Measurements from ENCODE around the gene EXOC6B. TPM values are rescaled to one million over a fixed set of nuclear protein-coding genes. Genes with fewer than 3 reads are reported as not detected.

The EXOC6B gene
- total RNA-seq, 1 donor from 2014 or later = 173 TPM

DNA sequence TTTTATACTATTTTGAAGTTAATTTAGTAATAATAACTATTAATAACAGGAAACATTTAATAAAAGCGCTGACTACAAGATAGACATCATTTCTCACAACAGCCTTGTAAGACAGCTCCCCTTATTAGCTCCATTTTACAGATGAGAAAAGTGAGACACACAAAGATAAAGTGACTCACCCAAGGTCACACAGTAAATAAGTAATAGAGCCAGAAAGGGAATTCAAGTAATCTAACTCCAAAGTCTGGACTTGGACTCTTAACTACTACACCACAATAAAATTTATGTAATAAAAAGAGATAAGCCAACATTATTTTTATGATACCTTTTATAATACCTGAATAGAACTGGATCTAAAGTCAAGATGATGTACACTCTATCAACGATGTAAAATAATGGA is 25.3 kb downstream of the EXOC6B start:
- no peak for DNase-seq (ENCODE audit: low spot score)
- intact Hi-C loops (cut with DNase I) = no loop called here

DNA sequence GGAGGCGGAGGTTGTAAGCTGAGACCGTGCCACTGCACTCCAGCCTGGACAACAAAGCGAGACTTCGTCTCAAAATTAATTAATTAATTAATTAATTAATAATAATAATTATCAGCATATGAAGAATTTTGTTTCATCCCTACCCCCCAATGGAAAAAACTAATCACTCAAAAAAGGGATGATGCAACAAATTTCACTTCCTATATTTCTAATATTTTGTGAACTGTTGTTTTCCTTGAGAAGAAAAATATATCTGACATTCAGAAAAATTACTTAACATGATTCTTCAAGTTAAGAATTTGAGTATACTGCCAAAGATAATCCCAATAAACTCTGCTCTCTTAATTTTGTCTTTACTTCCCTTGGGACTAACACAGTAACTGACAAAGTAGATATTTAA is 28.1 kb downstream of the EXOC6B start:
- no peak for DNase-seq (ENCODE audit: low spot score)
- intact Hi-C loops (cut with DNase I) = no loop called here

DNA sequence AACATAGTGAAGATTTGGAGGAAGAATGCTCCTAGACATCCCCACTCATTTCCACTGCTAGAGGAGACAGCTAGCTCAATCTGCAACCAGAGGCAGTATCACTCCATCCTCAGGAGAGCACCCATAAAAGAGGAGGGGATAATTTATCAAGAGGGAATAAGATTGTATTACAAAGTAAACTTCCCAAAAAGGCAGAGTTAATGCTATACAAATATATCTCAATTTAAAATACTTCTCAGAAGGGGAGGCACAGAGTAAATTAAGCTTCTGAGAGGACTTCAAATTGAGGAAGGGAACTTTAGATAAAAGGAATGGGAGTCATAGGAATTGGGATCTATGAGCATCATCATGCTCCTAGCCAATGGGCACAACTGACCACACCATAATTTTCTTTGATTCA is 29.1 kb downstream of the EXOC6B start:
- intact Hi-C loops (cut with DNase I) = no loop called here
- DNase-seq (ENCODE audit: low spot score) = no peak

DNA sequence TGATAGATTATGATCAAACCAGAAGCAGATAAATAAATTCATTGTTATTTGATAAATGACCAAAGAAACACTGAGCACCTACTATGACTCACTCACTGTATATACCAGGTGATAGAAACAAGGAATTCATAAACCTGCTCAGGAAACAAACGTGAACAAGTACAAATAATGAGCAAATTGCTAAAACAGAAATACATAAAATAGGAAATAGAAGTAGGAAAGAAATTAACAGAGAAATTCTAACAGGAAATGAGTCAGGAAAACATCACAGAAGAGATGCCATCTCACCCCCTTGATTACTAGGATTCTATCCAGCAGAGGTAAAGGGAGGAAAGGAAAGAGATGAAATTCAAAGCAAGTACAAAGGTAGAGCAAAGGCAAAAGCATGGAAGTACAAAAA is 31.3 kb downstream of the EXOC6B start:
- DNase-seq (ENCODE audit: low spot score) = no peak
- intact Hi-C loops (cut with DNase I) = loop anchor here (5.0 kb wide), 1 partner anchor 33 kb away; the partner anchor contains the start of gene EXOC6B

DNA sequence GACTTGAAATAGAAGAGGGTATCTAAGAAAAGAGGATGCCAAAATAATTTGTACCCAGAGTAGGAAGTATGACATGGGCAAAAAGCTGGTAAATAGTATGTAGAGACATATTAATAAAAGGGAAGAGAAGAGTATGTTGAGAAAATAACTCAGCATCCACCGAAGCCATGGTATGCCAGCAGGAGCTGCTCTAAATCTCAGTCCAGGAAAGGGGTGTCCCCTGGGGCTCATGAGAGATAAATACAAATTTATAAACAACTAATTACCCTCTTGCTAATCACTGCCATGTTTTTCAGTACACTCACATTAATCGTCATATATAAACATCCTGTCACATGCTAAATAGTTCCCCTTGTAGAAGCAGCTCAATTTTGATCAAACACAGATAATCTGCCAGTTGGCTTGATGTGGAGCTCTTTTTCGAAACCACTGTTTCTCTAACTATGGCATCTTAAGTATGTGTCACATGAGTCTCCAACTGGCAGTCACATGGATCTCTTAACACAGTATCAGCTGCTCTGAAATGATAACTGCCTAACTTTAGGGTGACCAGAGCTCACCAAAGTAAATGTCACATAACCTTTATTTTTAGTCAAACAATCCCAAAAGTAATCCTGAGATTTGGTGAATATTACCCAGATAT is 31.9 kb downstream of the EXOC6B start:
- intact Hi-C loops (cut with DNase I) = loop anchor here (5.0 kb wide), 1 partner anchor 33 kb away; the partner anchor contains the start of gene EXOC6B
- no peak for DNase-seq (ENCODE audit: low spot score)

DNA sequence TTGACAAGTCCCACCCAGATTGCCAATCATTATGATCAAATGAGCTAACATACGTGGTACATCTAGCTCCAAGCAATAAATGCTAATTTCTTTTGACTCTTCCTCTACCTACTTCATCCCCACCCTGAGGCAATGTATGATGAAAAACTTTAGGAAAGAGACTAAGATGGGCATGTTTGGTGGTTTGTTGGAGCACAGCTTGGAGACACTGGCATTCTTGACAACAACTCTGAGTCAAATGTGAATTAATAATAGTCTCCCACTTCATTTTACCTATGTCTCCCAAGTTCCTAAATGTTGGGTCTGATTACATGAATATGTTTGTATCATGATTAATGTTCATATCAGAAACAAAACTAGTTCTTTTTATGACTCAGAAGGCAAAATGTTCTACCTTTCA is 36.6 kb downstream of the EXOC6B start:
- DNase-seq (ENCODE audit: low spot score) = no peak
- intact Hi-C loops (cut with DNase I) = no loop called here

DNA sequence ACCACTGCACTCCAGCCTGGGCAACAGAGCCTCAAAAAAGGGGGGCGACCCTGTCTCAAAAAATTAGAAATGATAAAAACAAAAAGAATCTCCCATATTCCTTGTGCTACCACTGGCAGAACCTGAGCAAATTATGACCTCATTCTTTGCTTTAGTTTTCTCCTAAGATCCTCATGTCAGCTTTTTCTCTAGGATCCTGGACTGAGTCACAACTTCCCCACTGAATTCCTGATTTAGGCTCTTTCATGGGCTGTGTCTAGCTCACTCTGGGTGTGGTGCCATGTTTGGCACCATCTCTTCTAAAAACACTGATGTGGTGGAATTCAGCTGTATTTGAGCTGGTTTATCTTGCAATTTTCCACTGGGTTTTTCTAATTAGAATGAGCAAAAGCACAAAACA is 37.1 kb downstream of the EXOC6B start:
- intact Hi-C loops (cut with DNase I) = no loop called here

DNA sequence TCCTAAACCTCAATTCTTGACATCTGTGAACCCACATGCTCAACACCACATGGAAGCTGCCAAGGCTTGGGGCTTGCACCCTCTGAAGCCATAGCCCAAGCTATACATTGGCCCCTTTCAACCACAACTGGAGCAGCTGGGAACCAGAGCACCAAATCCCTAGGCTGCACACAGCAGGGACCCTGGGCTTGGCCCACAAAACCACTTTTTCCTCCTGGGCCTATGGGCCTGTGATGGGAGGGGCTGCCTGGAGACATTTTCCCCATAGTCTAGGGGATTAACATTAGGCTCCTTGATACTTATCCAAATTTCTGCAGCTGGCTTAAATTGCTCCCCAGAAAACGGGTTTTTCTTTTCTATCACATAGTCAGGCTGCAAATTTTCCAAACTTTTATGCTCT is 40.3 kb downstream of the EXOC6B start:
- intact Hi-C loops (cut with DNase I) = no loop called here
- no peak for DNase-seq (ENCODE audit: low spot score)

More for the DNA sequence above, 37.1 kb downstream of the EXOC6B start:
- DNase-seq (ENCODE audit: low spot score) = no peak

DNA sequence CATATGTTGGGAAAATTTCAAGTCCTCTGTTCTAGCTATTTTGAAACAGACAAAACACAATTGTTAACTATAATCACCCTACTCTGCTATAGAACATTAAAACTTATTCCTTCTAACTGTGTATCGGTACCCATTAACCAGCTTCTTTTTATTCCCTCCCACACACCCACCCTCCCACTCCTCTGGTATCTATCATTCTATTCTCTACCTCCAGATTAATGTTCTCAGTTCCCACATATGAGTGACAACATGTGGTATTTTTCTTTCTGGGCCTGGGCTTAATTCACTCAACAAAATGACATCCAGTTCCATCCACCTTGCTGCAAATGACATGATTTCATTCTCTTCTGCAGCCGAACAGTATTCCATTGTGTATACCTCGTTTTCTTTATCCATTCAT is 43.3 kb downstream of the EXOC6B start:
- intact Hi-C loops (cut with DNase I) = no loop called here
- no peak for DNase-seq (ENCODE audit: low spot score)

DNA sequence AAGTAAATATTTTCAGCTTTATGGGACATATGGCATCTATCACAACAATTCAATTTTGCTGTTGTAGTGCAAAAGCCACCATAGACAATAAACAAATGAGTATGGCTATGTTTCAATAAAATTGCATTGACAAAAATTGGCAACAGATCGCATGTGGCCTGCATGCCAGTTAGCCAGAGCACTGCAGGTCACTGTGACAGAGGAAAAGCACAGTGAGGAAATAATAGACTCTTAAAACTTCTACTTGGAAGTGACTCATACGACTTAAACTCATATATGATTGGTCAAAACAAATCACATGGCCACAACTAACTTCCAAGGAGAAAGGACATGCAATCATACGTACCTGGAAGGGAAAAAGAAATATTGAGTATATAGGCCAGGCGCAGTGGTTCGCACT is 44.4 kb downstream of the EXOC6B start:
- intact Hi-C loops (cut with DNase I) = no loop called here

DNA sequence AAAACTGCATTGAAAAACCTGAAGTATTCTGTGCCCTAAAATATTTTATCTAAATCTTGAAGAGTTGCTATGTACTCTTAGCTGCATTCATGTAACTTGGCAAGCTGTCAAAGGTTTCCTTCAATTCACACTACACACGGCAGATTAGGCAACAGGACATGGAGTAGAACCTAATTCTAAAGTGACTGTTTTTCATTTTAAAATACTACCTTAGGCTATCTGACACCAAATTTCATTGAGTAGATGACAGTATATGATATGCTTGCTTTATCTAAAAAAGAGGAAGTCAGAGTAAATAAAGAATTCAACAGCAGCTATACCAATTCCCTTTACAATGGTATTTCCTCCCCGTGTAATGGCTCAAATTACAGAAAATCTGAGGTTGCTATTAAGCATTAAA is 45.4 kb downstream of the EXOC6B start:
- no peak for DNase-seq (ENCODE audit: low spot score)
- intact Hi-C loops (cut with DNase I) = no loop called here

More for the DNA sequence above, 44.4 kb downstream of the EXOC6B start:
- no peak for DNase-seq (ENCODE audit: low spot score)

DNA sequence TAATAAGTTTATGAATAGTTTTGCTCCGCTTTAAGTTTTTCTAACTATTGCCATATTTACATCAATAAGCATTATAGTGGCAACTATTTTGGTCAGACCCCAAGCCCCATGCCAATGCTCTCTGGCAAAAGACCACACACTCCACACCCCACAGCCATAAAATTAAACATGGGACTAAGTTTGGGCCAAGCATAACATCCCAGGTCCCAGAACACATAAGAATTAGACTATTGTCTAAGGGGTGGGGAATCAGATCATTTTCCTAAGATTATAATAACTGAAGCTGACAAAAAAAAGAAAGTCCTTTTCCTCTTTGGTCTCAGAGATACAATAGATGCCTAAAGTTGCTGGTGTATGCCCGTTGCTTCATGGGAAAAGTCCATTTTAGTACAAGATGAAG is 46.3 kb downstream of the EXOC6B start:
- no peak for DNase-seq (ENCODE audit: low spot score)
- intact Hi-C loops (cut with DNase I) = loop anchor here (10.0 kb wide), 1 partner anchor 45 kb away; the partner anchor contains the start of gene EXOC6B

DNA sequence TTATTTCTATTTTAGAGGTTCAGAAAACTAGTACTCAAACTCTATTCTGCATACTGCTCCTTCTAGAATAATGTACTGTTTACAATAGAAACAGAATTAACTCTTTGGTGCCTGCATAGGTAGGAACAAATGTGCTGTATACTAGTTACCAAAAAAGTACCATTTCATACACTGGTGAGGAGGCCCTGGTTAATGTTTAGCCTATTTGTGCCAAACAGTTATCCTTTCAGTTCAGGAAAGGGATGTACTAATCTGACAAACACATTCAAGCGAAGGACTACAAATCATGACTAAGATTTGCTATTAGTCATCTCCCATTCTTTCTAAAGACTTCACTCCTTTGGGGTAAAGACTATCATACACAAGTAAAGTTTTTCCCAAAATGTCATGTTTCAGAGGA is 47.4 kb downstream of the EXOC6B start:
- intact Hi-C loops (cut with DNase I) = loop anchor here (10.0 kb wide), 1 partner anchor 46 kb away; the partner anchor contains the start of gene EXOC6B

DNA sequence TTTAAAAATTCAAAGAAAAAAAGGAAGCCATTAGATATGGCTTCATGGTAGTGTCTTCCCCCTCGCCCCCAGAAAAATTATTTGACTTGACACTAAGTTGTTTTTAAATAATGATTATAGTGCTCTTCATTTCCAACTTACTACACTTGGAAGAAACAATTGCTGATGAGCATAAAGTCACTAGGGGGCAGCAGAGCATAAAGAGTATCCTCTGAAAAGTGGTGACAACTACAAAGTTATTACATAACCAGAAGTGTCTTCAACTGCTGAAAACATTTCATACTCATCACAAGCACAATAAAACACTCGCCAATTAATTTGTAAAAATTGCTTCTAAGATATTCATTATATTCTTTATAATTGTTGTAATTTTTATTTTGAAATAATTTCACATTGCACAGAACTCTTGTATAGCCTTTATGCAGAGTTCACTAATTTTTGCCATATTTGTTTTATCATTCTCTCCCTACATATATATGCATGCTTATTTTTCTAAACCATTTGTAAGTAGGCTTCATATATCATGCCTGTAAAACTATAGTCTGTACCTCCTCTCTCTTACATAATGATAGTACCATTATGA is 54.9 kb downstream of the EXOC6B start:
- intact Hi-C loops (cut with DNase I) = loop anchor here (1.0 to 10.0 kb wide), 2 partner anchors 54 to 91 kb away; partner anchors contain the start of gene EXOC6B
- no peak for DNase-seq (ENCODE audit: low spot score)

More for the DNA sequence above, 47.4 kb downstream of the EXOC6B start:
- no peak for DNase-seq (ENCODE audit: low spot score)

DNA sequence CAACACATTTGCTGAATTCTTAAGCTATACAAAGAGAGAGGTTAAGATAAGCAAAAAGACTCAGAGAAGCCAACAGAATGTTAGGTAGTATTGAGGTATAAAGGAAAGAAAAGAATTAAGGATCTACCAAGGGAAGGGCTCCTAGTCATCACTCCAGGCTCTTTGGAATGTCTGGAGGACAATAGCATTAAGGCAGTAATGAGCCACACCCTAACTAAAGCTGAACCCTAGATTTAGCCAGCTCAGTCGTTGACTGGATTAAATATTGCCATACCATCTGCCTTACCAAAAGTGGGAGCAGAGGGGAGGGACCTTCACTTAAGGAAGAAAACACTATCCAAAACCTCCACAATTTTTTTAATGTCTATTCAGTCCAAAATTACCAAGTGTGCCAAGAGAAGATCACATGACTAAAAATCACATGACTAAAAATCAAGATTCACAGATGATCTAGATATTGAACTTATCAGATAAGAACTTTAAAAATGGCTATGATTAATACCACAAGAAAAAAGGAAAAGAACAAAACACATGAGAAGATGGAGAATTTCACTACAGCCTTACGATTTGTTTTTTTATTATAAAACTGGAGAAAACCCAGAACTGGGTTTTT is 59.7 kb downstream of the EXOC6B start:
- intact Hi-C loops (cut with DNase I) = no loop called here

DNA sequence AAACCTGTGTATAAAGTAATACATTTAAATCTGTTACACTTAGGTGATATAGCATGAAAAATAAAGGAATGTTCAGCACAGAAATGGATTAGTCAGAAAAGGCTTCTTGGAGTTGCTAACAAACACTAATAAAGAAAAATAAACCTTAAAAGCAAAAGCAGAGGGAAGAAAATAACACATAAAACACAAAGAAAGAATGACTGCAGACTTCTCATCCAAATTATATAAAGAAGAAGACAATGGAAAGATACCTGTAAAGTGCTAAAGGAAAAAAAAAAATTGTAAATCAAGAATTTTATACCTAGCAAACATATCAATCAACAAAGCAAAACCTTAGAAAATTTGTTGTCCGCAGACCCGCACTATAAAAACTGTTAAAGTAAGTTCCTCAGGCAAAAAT is 63.6 kb downstream of the EXOC6B start:
- intact Hi-C loops (cut with DNase I) = no loop called here
- DNase-seq (ENCODE audit: low spot score) = no peak

More for the DNA sequence above, 59.7 kb downstream of the EXOC6B start:
- no peak for DNase-seq (ENCODE audit: low spot score)

DNA sequence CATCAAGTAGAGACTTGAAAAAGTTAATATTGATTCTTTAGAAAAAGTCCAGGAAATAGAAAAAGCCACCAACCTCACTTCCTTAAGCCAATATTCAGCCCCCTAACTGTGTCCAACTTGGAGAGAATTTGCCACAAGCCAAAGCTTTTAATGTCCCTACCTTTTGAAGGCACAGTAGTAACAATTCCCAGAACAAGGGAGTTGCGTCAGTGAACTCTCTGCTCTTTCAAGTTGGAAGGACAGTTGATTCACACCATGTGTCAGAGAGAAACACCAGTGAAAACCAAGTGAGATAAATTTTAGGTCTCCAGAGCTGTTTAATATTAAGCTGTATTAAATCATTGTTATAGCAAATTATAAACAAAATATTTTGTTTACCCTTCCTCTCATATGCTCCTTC is 66.1 kb downstream of the EXOC6B start:
- no peak for DNase-seq (ENCODE audit: low spot score)
- intact Hi-C loops (cut with DNase I) = no loop called here

DNA sequence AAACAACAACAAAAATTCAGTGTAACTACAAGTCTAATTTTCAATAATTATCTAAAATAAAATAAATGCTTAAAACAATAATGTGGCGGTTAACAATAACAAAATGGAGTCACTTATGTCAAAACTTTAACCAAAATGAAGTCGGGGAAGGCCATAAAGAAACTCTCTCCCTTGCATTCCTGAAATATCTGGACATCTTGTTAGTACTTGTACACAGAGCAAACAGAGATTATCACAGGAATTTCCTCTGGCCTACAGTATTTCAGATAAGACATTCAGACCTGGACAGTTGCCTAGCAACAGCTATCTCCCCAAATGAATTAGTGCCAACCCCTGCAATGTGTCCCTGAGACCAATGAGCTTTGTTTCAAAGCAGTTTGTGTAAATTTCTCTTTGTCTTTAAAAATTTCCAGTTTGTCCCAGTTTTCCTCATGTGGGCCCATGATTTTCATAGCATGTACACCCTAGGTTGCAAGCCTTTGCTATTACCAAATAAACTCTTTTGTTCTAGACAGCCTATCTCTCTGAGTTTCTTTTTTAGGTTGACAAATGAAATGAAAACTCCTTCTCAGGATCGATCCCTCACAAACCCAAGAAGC is 68.6 kb downstream of the EXOC6B start:
- intact Hi-C loops (cut with DNase I) = no loop called here
- no peak for DNase-seq (ENCODE audit: low spot score)

DNA sequence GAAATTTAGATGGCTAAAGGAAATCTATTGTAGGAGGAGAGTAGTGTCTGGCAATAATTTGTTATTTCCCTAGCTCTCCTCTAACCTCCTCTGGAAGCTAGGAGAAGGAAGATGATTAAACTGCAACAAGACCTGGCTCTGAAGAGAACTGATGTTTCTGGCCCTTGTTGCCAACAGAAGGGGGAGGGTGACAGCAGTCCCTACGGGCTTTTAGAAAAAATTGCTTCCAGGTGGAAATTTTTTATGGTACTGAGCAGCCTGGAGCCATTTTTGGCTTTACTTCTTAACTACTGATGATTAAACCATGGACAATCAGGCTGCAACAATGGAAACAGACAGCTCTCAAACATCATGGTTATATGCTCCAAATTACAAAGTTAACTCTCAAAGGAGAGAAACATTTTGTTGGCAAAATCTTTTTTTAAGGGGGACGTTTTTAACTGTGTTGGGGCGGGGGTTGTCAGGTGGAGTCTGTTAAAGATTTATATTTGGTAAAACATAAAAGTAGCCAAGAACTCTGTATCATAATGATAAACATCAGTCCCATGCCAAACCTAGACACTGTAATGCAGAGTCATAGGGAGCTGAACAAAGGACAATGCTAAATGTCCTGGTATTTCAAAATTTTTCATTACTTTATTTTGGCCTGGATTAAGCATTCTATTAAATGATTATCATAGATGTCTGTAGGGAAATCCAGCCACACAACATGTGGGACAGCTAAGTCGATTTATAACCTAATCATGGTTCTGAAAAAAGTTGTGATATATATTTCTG is 70.0 kb downstream of the EXOC6B start:
- DNase-seq (ENCODE audit: low spot score) = no peak
- intact Hi-C loops (cut with DNase I) = no loop called here
